Stomach (tissue), 4 donors: Measurements from ENCODE around the gene CHMP4B.

Experiments used
- EP300 ChIP-seq: sonication (generic); formaldehyde crosslinking; IDR thresholded peaks from one replicate; pipeline ENCODE4 v1.6.1; 2017; ENCODE audit warnings: antibody characterized with exemption
- POLR2A ChIP-seq, 4 donors: fragments of 450-650 bp; IDR thresholded peaks; one replicate each; pipeline ENCODE4 v1.6.1; 2016; ENCODE audit warnings: antibody characterized with exemption in 4 of 4, control low read depth in 2 of 4, mild to moderate bottlenecking in 1 of 4, moderate library complexity in 1 of 4
- POLR2AphosphoS5 ChIP-seq, 3 donors: sonication (generic); formaldehyde crosslinking; IDR thresholded peaks; one replicate each; pipeline ENCODE4 v1.6.1; 2016; ENCODE audit warnings: antibody characterized with exemption in 3 of 3
- TF ChIP-seq, protein P1 (sequence below), 7 experiments: fragments of 450-650 bp in 4 of 7; fragments of 200-600 bp in 3 of 7; sonication (generic) in 3 of 7; IDR thresholded peaks; one replicate each; pipeline ENCODE4 v1.5.1; 2016 to 2019; ENCODE audit warnings: antibody characterized with exemption in 7 of 7, control low read depth in 2 of 7, mild to moderate bottlenecking in 1 of 7

DNA sequence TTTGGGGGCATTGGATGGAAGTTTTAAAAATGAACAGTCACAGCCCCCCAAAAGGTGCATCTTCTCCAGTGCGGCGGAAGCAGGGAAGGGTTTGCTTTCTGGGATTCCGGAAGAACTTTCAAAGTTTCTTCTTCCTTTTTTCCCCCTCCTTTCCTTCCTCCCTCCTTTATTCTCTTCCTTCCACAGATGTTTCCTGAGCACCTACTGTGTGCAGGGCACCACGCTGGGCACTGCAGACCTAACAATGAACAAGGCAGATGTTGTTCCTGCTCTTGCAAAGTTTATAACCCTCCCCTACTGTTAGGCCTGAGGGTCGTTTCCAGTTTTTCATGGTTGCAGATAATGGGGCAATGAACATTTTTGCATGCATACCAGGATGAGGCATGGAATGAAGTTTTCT is 58.1 kb downstream of the CHMP4B start:
- TF ChIP-seq POLR2A (IDR thresholded peaks at IDR 0.05) (no peak), POLR2AphosphoS5 (IDR thresholded peaks at IDR 0.05) (no peak), EP300 (no peak)
- TF ChIP-seq, protein P1, sequence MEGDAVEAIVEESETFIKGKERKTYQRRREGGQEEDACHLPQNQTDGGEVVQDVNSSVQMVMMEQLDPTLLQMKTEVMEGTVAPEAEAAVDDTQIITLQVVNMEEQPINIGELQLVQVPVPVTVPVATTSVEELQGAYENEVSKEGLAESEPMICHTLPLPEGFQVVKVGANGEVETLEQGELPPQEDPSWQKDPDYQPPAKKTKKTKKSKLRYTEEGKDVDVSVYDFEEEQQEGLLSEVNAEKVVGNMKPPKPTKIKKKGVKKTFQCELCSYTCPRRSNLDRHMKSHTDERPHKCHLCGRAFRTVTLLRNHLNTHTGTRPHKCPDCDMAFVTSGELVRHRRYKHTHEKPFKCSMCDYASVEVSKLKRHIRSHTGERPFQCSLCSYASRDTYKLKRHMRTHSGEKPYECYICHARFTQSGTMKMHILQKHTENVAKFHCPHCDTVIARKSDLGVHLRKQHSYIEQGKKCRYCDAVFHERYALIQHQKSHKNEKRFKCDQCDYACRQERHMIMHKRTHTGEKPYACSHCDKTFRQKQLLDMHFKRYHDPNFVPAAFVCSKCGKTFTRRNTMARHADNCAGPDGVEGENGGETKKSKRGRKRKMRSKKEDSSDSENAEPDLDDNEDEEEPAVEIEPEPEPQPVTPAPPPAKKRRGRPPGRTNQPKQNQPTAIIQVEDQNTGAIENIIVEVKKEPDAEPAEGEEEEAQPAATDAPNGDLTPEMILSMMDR (IDR thresholded peaks at IDR 0.05): no peak
